ENCODE measurements around the gene NMD3.

GRCh38 chr3:161244538-161244937 lies 23.4 kb downstream of the NMD3 start:
- no peak for TF ChIP-seq HMGXB4 (CRISPR knock-in tag; IDR thresholded peaks at IDR 0.05)
- no peak for TF ChIP-seq CTCF (IDR thresholded peaks at IDR 0.05)
- no peak for TF ChIP-seq STAT6 (CRISPR knock-in tag; conservative IDR thresholded peaks at IDR 0.05; ENCODE audit: low read depth)
- TF ChIP-seq MAX (CRISPR knock-in tag; IDR thresholded peaks at IDR 0.05): no peak
- no peak for TF ChIP-seq ELF4 (CRISPR knock-in tag; IDR thresholded peaks at IDR 0.05; ENCODE audit: low read depth)
- TF ChIP-seq SOX15 (CRISPR knock-in tag; IDR thresholded peaks at IDR 0.05): no peak
